Stimulated activated CD8-positive, alpha-beta memory T cell treated with anti-CD3 and anti-CD28 coated beads, Interleukin-7, amount 100 ng/mL, for 24 hours (primary cell): ENCODE measurements around the gene GFAP.

Experiments
- DNase-seq: peaks from one replicate; pipeline ENCODE4 v3.0.0-alpha.2; 2020; ENCODE audit warnings: low read depth

Gene GFAP

GRCh38 chr17:44862278-44862914, 52.9 kb downstream of the GFAP start:
- no peak for DNase-seq

DNA sequence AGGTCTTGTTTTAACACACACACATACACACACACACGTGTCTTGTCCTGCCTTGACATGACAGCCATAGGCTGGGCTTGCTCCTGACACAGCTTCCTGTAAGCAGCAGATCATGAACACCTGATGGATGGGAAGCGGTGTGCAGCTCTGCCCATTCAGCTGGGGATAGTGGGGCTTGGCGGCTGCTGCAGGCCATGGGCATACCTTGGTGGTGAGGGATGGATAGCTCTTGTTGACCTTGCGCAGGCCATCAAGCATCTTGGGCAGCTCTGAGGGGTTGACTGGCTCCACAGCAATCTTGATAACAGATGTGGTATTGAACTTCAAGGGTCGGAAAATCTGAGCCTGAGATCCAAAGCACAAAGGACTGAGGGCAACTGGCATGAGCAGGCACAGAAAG, 55.6 kb downstream of the GFAP start:
- no peak for DNase-seq

GRCh38 chr17:44854192-44854591, 61.1 kb downstream of the GFAP start:
- no peak for DNase-seq
